Measurements from ENCODE around the gene MS4A4E. TPM values are rescaled to one million over a fixed set of nuclear protein-coding genes. Genes with fewer than 3 reads are reported as not detected.
"Not testable (repeated sequence)": the region's sequence is repeated elsewhere in the genome, so short reads cannot be mapped to it uniquely, and the experiment has no call there.

Gene MS4A4E
- polyA plus RNA-seq, result under 1 TPM; 0.37 to 0.51 TPM

DNA sequence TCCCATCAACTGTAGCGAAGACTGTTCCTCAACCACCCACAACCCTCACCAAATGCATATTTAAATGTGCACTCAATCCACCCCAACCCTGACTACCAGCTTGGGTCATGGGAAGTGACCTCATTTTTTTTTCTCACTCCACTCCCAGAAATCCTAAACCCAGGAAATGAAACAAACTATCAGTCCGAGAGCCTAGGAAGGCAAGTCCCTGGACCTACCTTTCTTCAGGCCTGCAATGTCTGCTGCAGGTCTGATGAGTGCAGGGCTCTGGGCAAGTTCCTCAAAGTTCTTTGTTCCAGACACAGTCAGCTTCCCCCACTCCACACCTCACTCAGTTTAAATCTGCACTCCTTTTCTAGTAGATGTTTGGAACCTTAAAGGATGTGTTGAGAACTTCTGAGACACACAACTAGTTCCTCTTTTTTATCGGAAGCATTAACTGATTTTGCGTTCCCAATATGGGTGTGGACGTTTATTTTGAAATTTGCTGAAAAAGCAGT is at the start of gene MS4A4E:
TSS of gene MS4A4E (minus strand) at position 398 of the 500 bp plus-strand sequence. CDS start 13,082 bp downstream, outside the sequence.
- no peak within 1 kb of the TSS for H3K27ac ChIP-seq (ENCODE audit: low read depth in 2 of 2, low read length in 1 of 2)
- 71 to 75% methylated on average over 5 of the region's 5 CpGs for WGBS, 2 donors
- no peaks in the 10 kb centered on the region for H3K4me1 ChIP-seq (ENCODE audit: control insufficient read depth in 2 of 2, insufficient read depth in 2 of 2, low read length in 1 of 2)
- H3K27me3 ChIP-seq (ENCODE audit: control insufficient read depth in 1 of 2, insufficient read depth in 2 of 2, low read length in 2 of 2), result no peaks in the 10 kb centered on the region
- no peak within 1 kb of the TSS for H3K4me3 ChIP-seq (ENCODE audit: low read depth in 1 of 2, low read length in 2 of 2)
- H3K36me3 ChIP-seq (ENCODE audit: control insufficient read depth in 2 of 2, insufficient read depth in 2 of 2, low read length in 1 of 2), result no peaks in the 10 kb centered on the region
- no peaks in the 10 kb centered on the region for H3K9me3 ChIP-seq (ENCODE audit: control insufficient read depth in 2 of 2, insufficient read depth in 1 of 2, low read depth in 1 of 2, low read length in 1 of 2)

DNA sequence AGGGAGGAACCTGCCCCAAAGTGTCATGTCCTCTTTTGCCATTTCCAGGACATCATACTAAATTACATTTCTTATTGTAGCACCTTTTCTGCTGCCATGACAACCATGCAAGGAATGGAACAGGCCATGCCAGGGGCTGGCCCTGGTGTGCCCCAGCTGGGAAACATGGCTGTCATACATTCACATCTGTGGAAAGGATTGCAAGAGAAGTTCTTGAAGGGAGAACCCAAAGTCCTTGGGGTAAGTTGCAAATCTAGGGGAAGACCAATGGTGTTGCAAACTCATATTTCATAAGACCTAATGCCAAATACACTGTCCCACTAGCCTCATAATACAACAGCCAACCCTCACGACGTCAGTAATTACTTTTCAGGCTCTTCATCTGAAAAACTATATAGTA is 49.2 kb upstream of the MS4A4E start:
- 78 to 87% methylated on average over 2 of the region's 2 CpGs for WGBS, 2 donors
- H3K27ac ChIP-seq (ENCODE audit: low read depth in 2 of 2, low read length in 1 of 2), result no peak overlapping the region
- no peak overlapping the region for H3K4me3 ChIP-seq (ENCODE audit: low read depth in 1 of 2, low read length in 2 of 2)
- no peaks in the 10 kb centered on the region for H3K36me3 ChIP-seq (ENCODE audit: control insufficient read depth in 2 of 2, insufficient read depth in 2 of 2, low read length in 1 of 2)
- no peaks in the 10 kb centered on the region for H3K27me3 ChIP-seq (ENCODE audit: control insufficient read depth in 1 of 2, insufficient read depth in 2 of 2, low read length in 2 of 2)
- peaks cover 0 to 4% of the 10 kb centered on the region in 2 donors for H3K9me3 ChIP-seq (ENCODE audit: control insufficient read depth in 2 of 2, insufficient read depth in 1 of 2, low read depth in 1 of 2, low read length in 1 of 2)
- H3K4me1 ChIP-seq (ENCODE audit: control insufficient read depth in 2 of 2, insufficient read depth in 2 of 2, low read length in 1 of 2), result no peaks in the 10 kb centered on the region

DNA sequence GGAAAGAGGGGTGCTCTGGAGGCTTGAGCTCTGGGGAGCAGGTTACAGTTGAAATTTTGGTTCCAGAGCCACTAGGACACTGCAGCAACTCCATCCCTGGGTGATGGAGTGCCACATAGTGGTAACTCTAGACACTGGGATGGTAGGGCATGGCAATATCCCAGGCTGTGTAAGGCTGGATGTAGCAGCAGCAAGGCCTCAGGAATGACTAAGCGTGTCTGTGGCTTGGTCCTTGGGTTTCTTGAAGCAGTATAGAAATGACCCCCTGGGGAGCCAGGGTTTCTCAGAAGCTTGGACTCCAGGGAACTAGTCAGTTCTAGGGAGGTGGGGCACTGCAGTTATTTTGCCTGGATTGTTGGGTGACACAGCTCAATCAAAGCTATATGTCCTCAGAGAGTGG is 45.6 kb upstream of the MS4A4E start:
- H3K9me3 ChIP-seq (ENCODE audit: control insufficient read depth in 2 of 2, insufficient read depth in 1 of 2, low read depth in 1 of 2, low read length in 1 of 2), result peaks cover 0 to 4% of the 10 kb centered on the region in 2 donors
- no peak overlapping the region for H3K27ac ChIP-seq (ENCODE audit: low read depth in 2 of 2, low read length in 1 of 2)
- H3K27me3 ChIP-seq (ENCODE audit: control insufficient read depth in 1 of 2, insufficient read depth in 2 of 2, low read length in 2 of 2), result no peaks in the 10 kb centered on the region
- WGBS, 2 donors, result 89 to 91% methylated on average over 1 of the region's 1 CpG
- no peak overlapping the region for H3K4me3 ChIP-seq (ENCODE audit: low read depth in 1 of 2, low read length in 2 of 2)
- no peaks in the 10 kb centered on the region for H3K36me3 ChIP-seq (ENCODE audit: control insufficient read depth in 2 of 2, insufficient read depth in 2 of 2, low read length in 1 of 2)
- H3K4me1 ChIP-seq (ENCODE audit: control insufficient read depth in 2 of 2, insufficient read depth in 2 of 2, low read length in 1 of 2), result no peaks in the 10 kb centered on the region

DNA sequence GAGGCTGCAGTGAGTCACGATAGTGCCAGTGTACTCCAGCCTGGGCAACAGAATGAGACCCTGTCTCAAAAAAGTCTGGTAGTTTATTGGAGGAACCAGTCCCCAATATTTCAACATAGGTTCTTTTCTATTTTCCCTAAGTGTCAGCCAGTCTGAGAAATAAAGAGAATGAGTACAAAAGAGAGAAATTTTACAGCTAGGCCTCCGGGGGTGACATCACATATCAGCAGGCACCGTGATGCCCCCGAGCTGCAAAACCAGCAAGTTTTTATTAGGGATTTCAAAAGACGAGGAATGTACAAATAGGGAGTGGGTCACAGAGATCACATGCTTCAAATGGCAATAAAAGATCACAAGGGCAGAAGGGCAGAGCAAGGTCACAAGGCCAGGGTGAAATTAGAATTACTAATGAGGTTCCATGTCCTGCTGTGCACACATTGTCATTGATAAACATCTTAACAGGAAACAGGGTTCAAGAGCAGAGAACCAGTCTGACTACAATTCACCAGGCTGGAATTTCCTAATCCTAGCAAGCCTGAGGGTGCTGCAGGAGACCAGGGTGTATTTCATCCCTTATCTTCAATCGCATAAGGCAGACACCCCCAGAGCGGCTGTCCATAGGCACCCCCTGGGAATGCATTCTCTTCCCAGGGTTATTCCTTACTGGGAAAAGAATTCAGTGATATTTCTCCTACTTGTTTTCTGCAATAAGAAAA is 42.6 kb upstream of the MS4A4E start:
- H3K27ac ChIP-seq (ENCODE audit: low read depth in 2 of 2, low read length in 1 of 2); H3K4me1 ChIP-seq (ENCODE audit: control insufficient read depth in 2 of 2, insufficient read depth in 2 of 2, low read length in 1 of 2); H3K9me3 ChIP-seq (ENCODE audit: control insufficient read depth in 2 of 2, insufficient read depth in 1 of 2, low read depth in 1 of 2, low read length in 1 of 2); H3K27me3 ChIP-seq (ENCODE audit: control insufficient read depth in 1 of 2, insufficient read depth in 2 of 2, low read length in 2 of 2); H3K4me3 ChIP-seq (ENCODE audit: low read depth in 1 of 2, low read length in 2 of 2); H3K36me3 ChIP-seq (ENCODE audit: control insufficient read depth in 2 of 2, insufficient read depth in 2 of 2, low read length in 1 of 2): not testable (repeated sequence)
- 63 to 77% methylated on average over 7 of the region's 7 CpGs for WGBS, 2 donors

DNA sequence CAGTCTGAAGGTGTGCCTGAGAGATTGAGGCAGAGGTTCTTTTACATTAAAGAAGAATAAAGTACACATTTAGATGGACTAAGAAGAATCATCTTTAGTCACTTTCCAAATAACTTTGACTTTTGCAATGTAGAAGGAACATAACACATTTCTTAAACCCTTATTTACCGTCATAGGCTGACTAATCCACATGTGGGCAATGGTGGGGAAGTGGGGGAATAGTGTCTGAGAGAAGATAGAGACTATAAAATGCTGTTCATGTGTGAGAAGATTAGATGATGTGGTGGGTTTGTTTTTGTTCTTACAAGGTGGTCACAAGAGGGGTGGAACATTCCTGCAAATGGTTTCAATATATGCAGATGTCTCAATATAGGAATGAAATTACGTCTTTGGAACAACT is 39.3 kb upstream of the MS4A4E start:
- Histone ChIP-seq H3K4me3 (ENCODE audit: low read depth in 1 of 2, low read length in 2 of 2) (no peak overlapping the region), H3K27ac (ENCODE audit: low read depth in 2 of 2, low read length in 1 of 2) (no peak overlapping the region), H3K9me3 (ENCODE audit: control insufficient read depth in 2 of 2, insufficient read depth in 1 of 2, low read depth in 1 of 2, low read length in 1 of 2) (no peaks in the 10 kb centered on the region), H3K27me3 (ENCODE audit: control insufficient read depth in 1 of 2, insufficient read depth in 2 of 2, low read length in 2 of 2) (no peaks in the 10 kb centered on the region), H3K36me3 (ENCODE audit: control insufficient read depth in 2 of 2, insufficient read depth in 2 of 2, low read length in 1 of 2) (no peaks in the 10 kb centered on the region), H3K4me1 (ENCODE audit: control insufficient read depth in 2 of 2, insufficient read depth in 2 of 2, low read length in 1 of 2) (no peaks in the 10 kb centered on the region)
- WGBS, 2 donors, result 80 to 81% methylated on average over 2 of the region's 2 CpGs

DNA sequence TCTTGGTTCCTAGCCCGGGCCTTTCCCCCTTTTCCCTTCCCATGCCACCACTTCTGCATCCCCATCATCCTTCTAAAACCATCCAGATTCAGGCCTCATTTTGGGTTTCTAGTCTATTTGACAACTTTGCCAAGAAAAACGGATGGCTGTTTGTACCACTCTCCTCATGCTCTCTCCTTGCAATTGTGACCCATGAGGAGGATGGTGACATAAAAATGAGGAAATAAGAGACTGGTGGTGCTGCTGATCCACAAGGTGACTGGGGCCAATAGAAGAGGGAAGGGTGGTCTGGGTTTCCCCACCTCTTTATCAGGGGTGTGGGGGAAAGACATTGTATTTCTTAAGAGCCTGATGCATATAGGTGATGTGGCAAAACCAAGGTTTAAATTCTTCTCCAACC is 38.5 kb upstream of the MS4A4E start:
- no peak overlapping the region for H3K4me3 ChIP-seq (ENCODE audit: low read depth in 1 of 2, low read length in 2 of 2)

DNA sequence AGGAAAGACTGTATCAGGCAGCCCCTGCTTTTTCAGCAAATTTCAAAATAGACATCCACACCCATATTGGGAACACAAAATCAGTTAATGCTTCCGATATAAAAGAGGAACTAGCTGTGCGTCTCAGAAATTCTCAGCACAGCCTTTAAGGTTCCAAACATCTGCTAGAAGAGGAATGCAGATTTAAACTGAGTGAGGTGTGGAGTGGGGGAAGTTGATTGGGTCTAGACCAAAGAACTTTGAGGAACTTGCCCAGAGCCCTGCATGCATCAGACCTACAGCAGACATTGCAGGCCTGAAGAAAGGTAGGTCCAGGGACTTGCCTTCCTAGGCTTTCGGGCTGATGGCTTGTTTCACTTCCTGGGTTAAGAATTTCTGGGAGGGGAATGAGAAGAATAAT is 37.5 kb upstream of the MS4A4E start, which contains the start of gene MS4A4A:
TSS of gene MS4A4A (plus strand) at position 255 of the 400 bp plus-strand sequence. CDS start at position 265, 10 bp downstream.
- no peak within 1 kb of the TSS for H3K4me3 ChIP-seq (ENCODE audit: low read depth in 1 of 2, low read length in 2 of 2)
- WGBS, 2 donors, result 74 to 75% methylated on average over 3 of the region's 3 CpGs

More for the DNA sequence above, 38.5 kb upstream of the MS4A4E start:
- no peaks in the 10 kb centered on the region for H3K4me1 ChIP-seq (ENCODE audit: control insufficient read depth in 2 of 2, insufficient read depth in 2 of 2, low read length in 1 of 2)
- no peaks in the 10 kb centered on the region for H3K36me3 ChIP-seq (ENCODE audit: control insufficient read depth in 2 of 2, insufficient read depth in 2 of 2, low read length in 1 of 2)
- H3K27ac ChIP-seq (ENCODE audit: low read depth in 2 of 2, low read length in 1 of 2), result no peak overlapping the region
- H3K9me3 ChIP-seq (ENCODE audit: control insufficient read depth in 2 of 2, insufficient read depth in 1 of 2, low read depth in 1 of 2, low read length in 1 of 2), result no peaks in the 10 kb centered on the region
- H3K27me3 ChIP-seq (ENCODE audit: control insufficient read depth in 1 of 2, insufficient read depth in 2 of 2, low read length in 2 of 2), result no peaks in the 10 kb centered on the region
- 32 to 44% methylated on average over 2 of the region's 2 CpGs for WGBS, 2 donors

DNA sequence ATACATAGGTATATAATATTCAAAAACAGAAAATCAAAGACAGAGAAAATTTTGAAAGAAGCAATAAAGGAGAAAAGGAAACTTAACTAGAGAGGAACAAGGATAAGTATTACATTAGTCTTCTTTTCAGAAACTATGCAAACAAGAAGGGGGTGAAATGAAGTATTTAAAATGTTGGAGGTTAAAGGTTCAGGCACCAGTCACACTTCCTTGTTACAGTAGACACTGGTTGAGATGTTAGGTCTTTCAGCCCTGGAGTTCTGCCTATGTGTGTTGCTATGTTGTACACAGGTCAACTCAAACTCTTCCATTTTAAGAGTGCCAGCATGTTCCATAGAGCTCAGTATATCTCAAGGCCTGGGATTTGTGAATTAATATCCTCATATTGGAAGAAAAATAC is 31.5 kb upstream of the MS4A4E start:
- Histone ChIP-seq H3K4me3 (ENCODE audit: low read depth in 1 of 2, low read length in 2 of 2) (no peak overlapping the region), H3K36me3 (ENCODE audit: control insufficient read depth in 2 of 2, insufficient read depth in 2 of 2, low read length in 1 of 2) (no peaks in the 10 kb centered on the region), H3K27me3 (ENCODE audit: control insufficient read depth in 1 of 2, insufficient read depth in 2 of 2, low read length in 2 of 2) (no peaks in the 10 kb centered on the region), H3K4me1 (ENCODE audit: control insufficient read depth in 2 of 2, insufficient read depth in 2 of 2, low read length in 1 of 2) (no peaks in the 10 kb centered on the region), H3K9me3 (ENCODE audit: control insufficient read depth in 2 of 2, insufficient read depth in 1 of 2, low read depth in 1 of 2, low read length in 1 of 2) (no peaks in the 10 kb centered on the region), H3K27ac (ENCODE audit: low read depth in 2 of 2, low read length in 1 of 2) (no peak overlapping the region)

More for the DNA sequence above, 37.5 kb upstream of the MS4A4E start, which contains the start of gene MS4A4A:
- H3K27ac ChIP-seq (ENCODE audit: low read depth in 2 of 2, low read length in 1 of 2), result no peak within 1 kb of the TSS
- no peaks in the 10 kb centered on the region for H3K4me1 ChIP-seq (ENCODE audit: control insufficient read depth in 2 of 2, insufficient read depth in 2 of 2, low read length in 1 of 2)
- H3K36me3 ChIP-seq (ENCODE audit: control insufficient read depth in 2 of 2, insufficient read depth in 2 of 2, low read length in 1 of 2), result no peaks in the 10 kb centered on the region
- no peaks in the 10 kb centered on the region for H3K27me3 ChIP-seq (ENCODE audit: control insufficient read depth in 1 of 2, insufficient read depth in 2 of 2, low read length in 2 of 2)
- H3K9me3 ChIP-seq (ENCODE audit: control insufficient read depth in 2 of 2, insufficient read depth in 1 of 2, low read depth in 1 of 2, low read length in 1 of 2), result no peaks in the 10 kb centered on the region

DNA sequence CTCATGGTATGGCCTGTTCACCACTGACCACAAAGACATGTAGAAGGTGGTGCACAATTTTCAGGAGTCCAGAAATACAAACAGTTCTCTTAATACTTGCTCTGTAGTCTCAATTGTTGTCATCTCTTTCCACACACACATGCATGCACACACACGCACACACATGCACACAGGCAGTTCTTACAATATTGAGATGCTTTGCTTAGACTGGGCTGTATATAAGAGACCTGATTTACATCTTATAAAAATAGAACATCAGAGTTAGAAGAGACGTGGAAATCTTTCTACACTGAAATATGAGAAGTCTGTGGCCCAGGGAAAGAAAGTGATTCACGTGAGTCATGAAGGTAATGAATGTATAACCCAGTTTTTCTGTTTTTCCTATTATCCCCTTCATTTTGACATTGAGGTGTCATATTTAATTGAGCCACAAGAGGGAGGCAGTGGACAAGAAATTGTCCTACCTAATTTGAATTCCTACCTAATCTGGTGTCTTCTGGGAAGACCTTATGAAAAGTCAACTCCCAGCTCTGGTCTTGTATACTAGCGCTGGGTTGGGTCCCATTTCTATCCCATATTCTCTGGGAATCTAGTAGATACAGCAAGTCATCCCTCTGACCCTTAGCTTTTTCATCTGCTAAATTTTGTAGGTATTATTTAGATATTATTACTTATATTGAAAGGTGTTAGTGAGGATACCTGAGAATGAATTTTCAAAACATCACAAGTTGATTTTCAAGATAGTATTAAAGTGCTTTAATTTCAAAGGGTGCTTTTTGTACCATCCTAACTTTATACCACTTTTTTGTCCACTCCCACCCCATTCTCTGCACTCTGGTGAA is 22.7 kb upstream of the MS4A4E start:
- no peak overlapping the region for H3K27ac ChIP-seq (ENCODE audit: low read depth in 2 of 2, low read length in 1 of 2)
- H3K4me1 ChIP-seq (ENCODE audit: control insufficient read depth in 2 of 2, insufficient read depth in 2 of 2, low read length in 1 of 2), result no peaks in the 10 kb centered on the region
- WGBS, 2 donors, result 20 to 22% methylated on average over 4 of the region's 4 CpGs
- no peaks in the 10 kb centered on the region for H3K27me3 ChIP-seq (ENCODE audit: control insufficient read depth in 1 of 2, insufficient read depth in 2 of 2, low read length in 2 of 2)
- H3K4me3 ChIP-seq (ENCODE audit: low read depth in 1 of 2, low read length in 2 of 2), result no peak overlapping the region
- no peaks in the 10 kb centered on the region for H3K36me3 ChIP-seq (ENCODE audit: control insufficient read depth in 2 of 2, insufficient read depth in 2 of 2, low read length in 1 of 2)
- H3K9me3 ChIP-seq (ENCODE audit: control insufficient read depth in 2 of 2, insufficient read depth in 1 of 2, low read depth in 1 of 2, low read length in 1 of 2), result no peaks in the 10 kb centered on the region

All from esophagus (tissue), 2 donors.